Tibial artery (tissue), 4 donors: ENCODE measurements around the gene PPARA.

Experiments
- DNase-seq, 2 donors: peaks; one replicate each; pipeline ENCODE4 v3.0.0-alpha.2; 2019
- H3K27ac ChIP-seq, 2 donors: fragments of 200-600 bp; sonication (generic) in 1 of 2; 1 replicate in 1 of 2; 2 replicates in 1 of 2; pipeline ENCODE4 v1.5.1; 2018 to 2019; ENCODE audit warnings: mild to moderate bottlenecking in 1 of 2
- H3K27me3 ChIP-seq, 2 donors: fragments of 200-600 bp; sonication (generic) in 1 of 2; one replicate each; pipeline versions ENCODE4 v1.5.1 to v1.6.0; 2016 to 2019
- H3K36me3 ChIP-seq, 3 donors: fragments of 200-600 bp; sonication (generic) in 2 of 3; one replicate each; pipeline ENCODE4 v1.5.1; 2016 to 2019; ENCODE audit warnings: mild to moderate bottlenecking in 2 of 3
- H3K4me1 ChIP-seq, 4 donors: fragments of 200-600 bp; sonication (generic) in 2 of 4; 1 replicate in 3 of 4; 2 replicates in 1 of 4; pipeline ENCODE4 v1.5.1; 2016 to 2019
- H3K4me3 ChIP-seq, 2 donors: fragments of 200-600 bp; sonication (generic) in 1 of 2; 1 replicate in 1 of 2; 2 replicates in 1 of 2; pipeline ENCODE4 v1.5.1; 2018 to 2019; ENCODE audit warnings: mild to moderate bottlenecking in 2 of 2
- H3K9me3 ChIP-seq, 3 donors: fragments of 200-600 bp; sonication (generic) in 1 of 3; one replicate each; pipeline ENCODE4 v1.5.1; 2016 to 2019
- CTCF ChIP-seq, 2 experiments: fragments of 200-600 bp in 1 of 2; fragments of 450-650 bp in 1 of 2; IDR thresholded peaks; one replicate each; pipeline ENCODE4 v1.5.1; 2017 to 2019; ENCODE audit warnings: antibody characterized with exemption in 2 of 2, mild to moderate bottlenecking in 1 of 2, moderate library complexity in 1 of 2
- intact Hi-C: fragments of 100-400 bp; cut with DNase I; formaldehyde crosslinking; loops from one replicate; pipeline ENCODE4 v1.15.0; 2023; ENCODE audit warnings: low total_unique reads

PPARA gene

DNA sequence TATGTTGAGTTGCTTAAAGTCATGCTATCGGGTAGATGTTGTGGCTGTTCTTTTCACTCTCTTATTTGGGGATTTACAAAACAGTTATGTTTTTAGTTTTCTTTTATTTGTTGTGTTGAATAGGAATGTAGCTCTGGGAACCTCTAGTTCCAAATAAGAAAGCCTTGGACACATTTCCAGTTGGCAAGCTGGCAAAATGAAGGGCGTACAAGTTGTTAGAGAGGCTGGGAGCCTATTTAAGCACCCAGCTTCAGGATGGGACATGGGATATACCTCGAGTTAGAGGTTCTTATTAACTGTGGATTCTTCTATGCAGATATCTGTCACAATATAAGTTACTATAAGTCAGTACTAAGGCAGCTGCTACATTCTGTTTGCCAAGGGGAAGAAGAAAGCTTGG lies 22.8 kb downstream of the PPARA start:
- Histone ChIP-seq H3K27ac (no peak overlapping the region), H3K4me3 (no peak overlapping the region), H3K27me3 (no peaks in the 10 kb centered on the region), H3K9me3 (no peaks in the 10 kb centered on the region), H3K36me3 (peaks cover 0 to 13% (median 2%) of the 10 kb centered on the region in 3 donors), H3K4me1 (peaks cover 0 to 30% (median 10%) of the 10 kb centered on the region in 4 donors)
- intact Hi-C loops = no loop called here
- DNase-seq = no peak
- no peak for TF ChIP-seq CTCF (IDR thresholded peaks at IDR 0.05)

DNA sequence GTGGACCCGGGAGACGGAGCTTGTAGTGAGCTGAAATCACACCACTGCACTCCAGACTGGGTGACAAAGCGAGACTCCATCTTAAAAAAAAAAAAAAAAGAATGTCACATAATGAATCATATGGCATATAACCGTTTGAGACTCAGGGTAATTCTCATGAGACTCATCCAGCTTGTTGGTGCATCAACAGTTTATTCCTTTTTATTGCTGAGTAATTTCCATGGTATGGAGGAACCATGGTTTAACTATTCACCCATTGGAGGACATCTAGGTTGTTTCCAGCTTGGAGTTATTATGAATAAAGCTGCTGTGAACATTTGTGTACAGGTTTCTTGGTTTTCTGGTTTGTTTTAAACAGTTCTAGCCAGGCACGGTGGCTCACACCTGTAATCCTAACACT lies 25.3 kb downstream of the PPARA start:
- H3K27me3 ChIP-seq = no peaks in the 10 kb centered on the region
- intact Hi-C loops = no loop called here
- DNase-seq = no peak
- no peak for TF ChIP-seq CTCF (IDR thresholded peaks at IDR 0.05)
- H3K4me1 ChIP-seq = peaks cover 0 to 30% (median 9%) of the 10 kb centered on the region in 4 donors
- H3K36me3 ChIP-seq = peaks cover 9 to 35% (median 17%) of the 10 kb centered on the region in 3 donors
- no peak overlapping the region for H3K27ac ChIP-seq
- peaks cover 0 to 8% (median 8%) of the 10 kb centered on the region in 3 donors for H3K9me3 ChIP-seq
- H3K4me3 ChIP-seq = no peak overlapping the region

DNA sequence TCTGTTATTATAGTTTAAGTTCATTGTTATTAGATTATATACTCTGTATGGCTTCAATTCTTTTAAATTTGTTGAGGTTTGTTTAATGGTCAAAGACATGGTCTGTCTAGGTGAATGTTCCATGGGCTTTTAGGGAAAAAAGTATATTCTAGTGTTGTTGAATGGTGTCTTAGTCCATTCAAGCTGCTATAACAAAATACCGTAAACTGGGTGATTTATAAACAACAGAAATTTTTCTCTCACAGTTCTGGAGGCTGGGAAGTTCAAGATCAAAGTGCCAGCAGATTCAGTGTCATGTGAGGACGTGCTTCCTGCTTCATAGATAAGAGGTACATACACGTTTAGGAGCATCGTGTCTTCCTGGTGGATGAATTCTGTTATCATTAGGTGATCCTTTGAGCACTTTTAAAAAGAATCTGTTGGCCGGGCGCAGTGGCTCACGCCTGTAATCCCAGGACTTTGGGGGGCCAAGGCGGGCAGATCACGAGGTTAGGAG lies 26.2 kb downstream of the PPARA start:
- H3K36me3 ChIP-seq = peaks cover 14 to 41% (median 26%) of the 10 kb centered on the region in 3 donors
- H3K27ac ChIP-seq = no peak overlapping the region
- peaks cover 0 to 20% (median 2%) of the 10 kb centered on the region in 4 donors for H3K4me1 ChIP-seq
- H3K27me3 ChIP-seq = no peaks in the 10 kb centered on the region
- DNase-seq = no peak
- H3K4me3 ChIP-seq = no peak overlapping the region
- H3K9me3 ChIP-seq = peaks cover 0 to 17% (median 12%) of the 10 kb centered on the region in 3 donors
- intact Hi-C loops = no loop called here
- TF ChIP-seq CTCF (IDR thresholded peaks at IDR 0.05) = no peak

- intact Hi-C loops = no loop called here
- Histone ChIP-seq H3K36me3 (peaks cover 23 to 61% (median 48%) of the 10 kb centered on the region in 3 donors), H3K27me3 (no peaks in the 10 kb centered on the region), H3K27ac (no peak overlapping the region), H3K4me3 (no peak overlapping the region), H3K9me3 (peaks cover 0 to 18% (median 12%) of the 10 kb centered on the region in 3 donors), H3K4me1 (no peaks in the 10 kb centered on the region)
- no peak for TF ChIP-seq CTCF (IDR thresholded peaks at IDR 0.05)
- DNase-seq = no peak
These were observed 28.6 kb downstream of the PPARA start for GRCh38 chr22:46178755-46179505.

- TF ChIP-seq CTCF (IDR thresholded peaks at IDR 0.05) = no peak
- DNase-seq = no peak
- peaks cover 0 to 18% (median 12%) of the 10 kb centered on the region in 3 donors for H3K9me3 ChIP-seq
- intact Hi-C loops = no loop called here
- H3K4me3 ChIP-seq = no peak overlapping the region
- H3K36me3 ChIP-seq = peaks cover 23 to 61% (median 56%) of the 10 kb centered on the region in 3 donors
- no peaks in the 10 kb centered on the region for H3K27me3 ChIP-seq
- no peaks in the 10 kb centered on the region for H3K4me1 ChIP-seq
- H3K27ac ChIP-seq = no peak overlapping the region
These were observed 29.4 kb downstream of the PPARA start for GRCh38 chr22:46179748-46180147.
